Ovary (tissue), 9 donors: ENCODE measurements around the gene AGO3. TPM values are rescaled to one million over a fixed set of nuclear protein-coding genes. Genes with fewer than 3 reads are reported as not detected.

Experiments
- DNase-seq, 5 donors: peaks; one replicate each; pipeline ENCODE4 v3.0.0-alpha.2; 2019 to 2020
- H3K27ac ChIP-seq, 2 donors: fragments of 200-600 bp; one replicate each; pipeline versions ENCODE4 v1.5.1 to v1.8.0; 2019 to 2022
- H3K27me3 ChIP-seq: fragments of 200-600 bp; one replicate; pipeline ENCODE4 v1.8.0; 2022
- H3K36me3 ChIP-seq: fragments of 200-600 bp; sonication (generic); one replicate; pipeline ENCODE4 v1.5.1; 2019
- H3K4me1 ChIP-seq: one replicate; pipeline ENCODE4 v1.8.1; 2013; ENCODE audit warnings: mild to moderate bottlenecking, moderate library complexity; ENCODE audit not compliant: insufficient read depth
- H3K4me3 ChIP-seq: fragments of 200-600 bp; sonication (generic); one replicate; pipeline ENCODE4 v1.5.1; 2017
- H3K9me3 ChIP-seq, 2 donors: fragments of 200-600 bp in 1 of 2; sonication (generic) in 1 of 2; one replicate each; pipeline versions ENCODE4 v1.5.1 to v1.8.1; 2013 to 2019; ENCODE audit warnings: mild to moderate bottlenecking in 1 of 2, moderate library complexity in 1 of 2
- EP300 ChIP-seq: sonication (generic); formaldehyde crosslinking; IDR thresholded peaks from one replicate; pipeline ENCODE4 v1.6.1; 2017; ENCODE audit warnings: antibody characterized with exemption
- POLR2A ChIP-seq: fragments of 450-650 bp; IDR thresholded peaks from one replicate; pipeline ENCODE4 v1.6.1; 2017; ENCODE audit warnings: antibody characterized with exemption, mild to moderate bottlenecking, moderate library complexity
- WGBS, 3 donors: extraction: QIAGEN DNeasy Blood & Tissue Kit in 1 of 3; methylation state at CpG; one replicate each; pipeline versions ENCODE4 v1.1.5 to v1.1.7; 2013 to 2017; 5-methylcytosine and 5-hydroxymethylcytosine counted together
- intact Hi-C, 4 donors: fragments of 100-400 bp; cut with DNase I; formaldehyde crosslinking; loops; one replicate each; pipeline versions ENCODE4 v1.11.0 to v1.15.1; 2022 to 2023
- polyA plus RNA-seq, 2 donors: library from polyadenylated mRNA; stranded (reverse); fragments of 200-250 nt in 1 of 2; fragments of 350-450 nt in 1 of 2; fragmentation: Illumina TruSeq in 1 of 2; extraction: RNeasy Lipid Tissue Mini Kit (QIAGEN cat#74804) in 1 of 2; gene quantifications; one replicate each; pipeline ENCODE4 v1.2.3, GENCODE V29; 2013 to 2014
- total RNA-seq, 7 donors: library from RNA; depleted of rRNA in 2 of 7; stranded (reverse); fragments of >200 nt in 2 of 7; fragmentation: NEBNext Ultra II Directional in 3 of 7; extraction: Animal tissue kit (Norgen Biotek cat#: 25700) in 3 of 7; gene quantifications; one replicate each; pipeline versions ENCODE4 v1.1.0 to v1.2.4, GENCODE V29; 2016 to 2023
- TF ChIP-seq, protein P1 (sequence below), 3 donors: fragments of 450-650 bp in 2 of 3; fragments of 200-600 bp in 1 of 3; IDR thresholded peaks; one replicate each; pipeline versions ENCODE4 v1.5.1 to v1.8.0; 2016 to 2022; ENCODE audit warnings: antibody characterized with exemption in 3 of 3, mild to moderate bottlenecking in 1 of 3
- donor health status: DM: no; HTN: no; CAD: no; lungs with moderate emphysema.
- donor health status: DM: no; HTN: no; CAD: no.
- donor health status: Bipolar disorder and iron deficiency.
- donor health status: DM: yes; HTN: yes; CAD: no.
- donor health status: DM: no; HTN: no; CAD: no.
- donor health status: DM: yes; HTN: yes; CAD: no.

AGO3 gene
- total and polyA plus RNA-seq, 9 donors, result 3.8 to 44.1 (median 30.7) TPM

DNA sequence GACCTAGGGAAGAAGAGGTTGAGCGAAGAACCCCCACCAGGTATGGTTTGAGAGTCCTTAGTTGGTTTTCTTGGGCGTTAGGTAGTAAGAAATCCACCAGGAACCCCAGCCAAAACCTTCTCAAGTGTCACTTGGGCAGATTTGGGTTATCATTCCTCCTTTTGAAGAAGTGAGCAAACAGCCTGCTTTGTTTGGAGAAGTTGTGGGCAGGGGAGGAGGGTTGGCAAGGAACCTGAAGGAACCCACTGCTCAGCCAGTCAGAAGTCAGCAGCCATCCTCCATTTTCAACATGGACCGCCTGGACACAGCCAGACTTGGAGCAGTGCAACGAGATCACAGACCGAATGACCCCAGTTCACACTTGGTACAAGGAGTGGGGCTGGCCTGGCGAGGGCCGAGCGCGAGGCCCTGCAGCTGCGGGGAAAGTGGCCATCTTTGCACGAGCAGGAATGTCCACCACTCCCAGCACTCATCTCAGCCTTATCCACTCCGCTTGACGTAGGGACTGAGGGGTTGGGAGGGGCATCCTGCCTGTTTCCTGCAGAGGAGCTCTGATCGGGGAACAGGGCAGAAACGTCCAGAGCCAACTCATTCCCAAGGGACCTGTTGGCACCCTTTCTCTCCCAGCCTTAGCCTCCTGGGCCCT, 165.0 kb downstream of the AGO3 start:
- Histone ChIP-seq H3K4me1 (no peaks in the 10 kb centered on the region), H3K27me3 (no peaks in the 10 kb centered on the region), H3K27ac (no peak overlapping the region), H3K9me3 (no peaks in the 10 kb centered on the region), H3K36me3 (no peaks in the 10 kb centered on the region), H3K4me3 (no peak overlapping the region)
- 49 to 58% (median 58%) methylated on average over 14 to 15 of the region's 15 CpGs for WGBS, 3 donors
- TF ChIP-seq POLR2A (no peak), EP300 (no peak)
- TF ChIP-seq, protein P1, sequence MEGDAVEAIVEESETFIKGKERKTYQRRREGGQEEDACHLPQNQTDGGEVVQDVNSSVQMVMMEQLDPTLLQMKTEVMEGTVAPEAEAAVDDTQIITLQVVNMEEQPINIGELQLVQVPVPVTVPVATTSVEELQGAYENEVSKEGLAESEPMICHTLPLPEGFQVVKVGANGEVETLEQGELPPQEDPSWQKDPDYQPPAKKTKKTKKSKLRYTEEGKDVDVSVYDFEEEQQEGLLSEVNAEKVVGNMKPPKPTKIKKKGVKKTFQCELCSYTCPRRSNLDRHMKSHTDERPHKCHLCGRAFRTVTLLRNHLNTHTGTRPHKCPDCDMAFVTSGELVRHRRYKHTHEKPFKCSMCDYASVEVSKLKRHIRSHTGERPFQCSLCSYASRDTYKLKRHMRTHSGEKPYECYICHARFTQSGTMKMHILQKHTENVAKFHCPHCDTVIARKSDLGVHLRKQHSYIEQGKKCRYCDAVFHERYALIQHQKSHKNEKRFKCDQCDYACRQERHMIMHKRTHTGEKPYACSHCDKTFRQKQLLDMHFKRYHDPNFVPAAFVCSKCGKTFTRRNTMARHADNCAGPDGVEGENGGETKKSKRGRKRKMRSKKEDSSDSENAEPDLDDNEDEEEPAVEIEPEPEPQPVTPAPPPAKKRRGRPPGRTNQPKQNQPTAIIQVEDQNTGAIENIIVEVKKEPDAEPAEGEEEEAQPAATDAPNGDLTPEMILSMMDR (IDR thresholded peaks at IDR 0.05), result no peak
- peak in 1 of 5 donors; percentile 9 for DNase-seq
- intact Hi-C loops, result loop anchor here in 3 of 4 donors (5.0 to 10.0 kb wide), 4 partner anchors 36 to 319 kb away; no protein-coding TSS in a partner anchor

DNA sequence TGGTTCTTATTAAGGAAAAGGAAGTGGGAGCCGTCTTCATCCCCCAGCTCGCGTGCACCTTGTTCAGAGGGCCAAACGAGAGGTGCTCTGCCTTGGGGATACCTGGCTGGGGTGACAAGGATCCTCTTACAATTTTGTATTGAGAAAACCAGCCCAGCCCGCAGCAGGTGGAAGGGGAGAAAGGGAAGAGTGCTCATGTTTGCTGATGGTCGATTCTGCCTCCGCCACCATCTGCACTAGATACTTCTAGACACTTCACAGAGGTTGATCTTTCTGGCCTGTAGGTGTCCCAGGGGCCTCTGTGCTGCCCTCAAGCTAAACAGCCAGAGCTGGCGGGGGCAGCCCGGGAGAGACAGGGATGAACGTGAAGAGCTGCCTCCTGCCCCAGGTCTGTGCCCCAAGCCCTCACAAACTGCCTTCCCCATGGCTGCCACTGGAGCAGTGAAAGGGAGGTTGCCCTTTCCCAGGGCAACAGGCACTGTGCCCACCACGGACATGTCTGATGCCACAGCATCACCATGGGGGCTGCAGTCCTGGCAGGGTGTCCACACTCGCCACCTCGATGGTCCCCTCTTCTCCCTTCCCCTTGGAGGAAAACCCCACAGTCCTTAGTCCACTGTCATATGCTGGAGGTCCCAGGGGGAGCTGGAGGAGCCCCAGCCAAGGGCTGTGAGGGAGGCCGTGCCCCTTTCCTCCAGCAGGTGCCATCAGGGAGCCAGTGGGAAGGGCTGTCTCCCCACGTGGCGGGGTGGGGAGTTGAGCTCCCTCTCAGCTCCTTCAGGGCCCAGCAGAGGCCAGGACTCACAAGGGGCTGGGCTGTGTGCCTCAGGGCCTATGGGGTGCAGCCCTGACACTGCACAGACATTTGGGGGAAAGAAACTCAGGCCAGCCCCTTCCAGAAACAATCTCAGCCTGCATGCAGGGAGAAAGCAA, 165.9 kb downstream of the AGO3 start:
- intact Hi-C loops, result loop anchor here in 3 of 4 donors (5.0 to 10.0 kb wide), 4 partner anchors 36 to 318 kb away; no protein-coding TSS in a partner anchor
- Histone ChIP-seq H3K4me1 (no peaks in the 10 kb centered on the region), H3K4me3 (no peak overlapping the region), H3K9me3 (no peaks in the 10 kb centered on the region), H3K36me3 (no peaks in the 10 kb centered on the region), H3K27me3 (no peaks in the 10 kb centered on the region), H3K27ac (no peak overlapping the region)
- DNase-seq, result peak in 1 of 5 donors; percentile 43
- WGBS, 3 donors, result 59 to 65% (median 63%) methylated on average over 12 to 16 of the region's 16 CpGs
- TF ChIP-seq, protein P1 (IDR thresholded peaks at IDR 0.05), result peak in 1 of 3 donors; percentile 33
- no peak for TF ChIP-seq POLR2A

DNA sequence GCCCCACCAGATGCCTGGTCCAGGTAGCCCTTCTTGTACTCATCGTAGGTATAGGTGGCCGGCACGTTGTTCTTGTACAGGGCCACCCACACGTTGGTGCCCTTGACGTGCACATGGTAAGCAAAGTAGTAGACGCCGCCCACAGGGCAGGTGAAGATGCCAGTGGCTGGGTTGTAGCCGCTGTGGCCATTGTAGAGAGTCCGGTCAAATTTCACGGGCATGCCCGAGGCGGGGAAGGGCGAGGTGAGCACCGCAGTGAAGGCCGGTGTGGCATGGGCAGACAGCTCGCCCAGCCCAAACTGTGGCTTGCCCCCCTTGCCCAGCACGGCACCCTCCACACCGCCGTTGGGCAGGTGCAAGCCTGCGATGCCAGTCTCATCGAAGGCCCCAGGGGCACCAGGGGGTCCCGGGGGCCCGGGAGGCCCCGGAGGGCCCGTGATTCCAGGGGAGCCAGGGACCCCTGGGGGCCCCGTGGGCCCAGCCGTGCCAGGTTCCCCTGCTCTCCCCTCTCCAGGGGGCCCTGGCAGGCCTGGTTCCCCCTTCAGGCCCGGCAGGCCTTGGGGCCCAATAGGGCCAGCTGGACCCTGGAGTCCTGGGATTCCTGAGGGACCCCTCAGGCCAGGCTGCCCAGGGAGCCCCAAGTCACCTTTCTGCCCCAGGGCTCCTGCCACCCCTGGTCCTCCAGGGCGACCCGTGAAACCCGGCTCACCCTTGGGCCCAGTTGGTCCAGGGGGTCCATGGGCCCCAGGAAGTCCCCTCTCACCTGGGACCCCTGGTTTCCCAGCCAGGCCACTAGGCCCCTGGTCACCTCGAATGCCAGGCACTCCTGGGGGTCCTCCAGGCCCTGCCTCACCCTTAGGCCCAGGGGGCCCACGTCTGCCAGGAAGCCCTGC, 167.0 kb downstream of the AGO3 start:
- Histone ChIP-seq H3K27ac (peak overlapping the region; percentile 24 to 38), H3K36me3 (no peaks in the 10 kb centered on the region), H3K4me1 (no peaks in the 10 kb centered on the region), H3K9me3 (no peaks in the 10 kb centered on the region), H3K27me3 (no peaks in the 10 kb centered on the region), H3K4me3 (no peak overlapping the region)
- intact Hi-C loops, result loop anchor here (2.0 to 10.0 kb wide), 5 partner anchors 34 to 317 kb away; no protein-coding TSS in a partner anchor
- no peak for DNase-seq
- TF ChIP-seq, protein P1 (IDR thresholded peaks at IDR 0.05), result no peak
- TF ChIP-seq POLR2A (no peak), EP300 (no peak)
- WGBS, 3 donors, result 85 to 88% (median 87%) methylated on average over 33 of the region's 33 CpGs
